SK-N-SH treated with all-trans-retinoic acid at 6 μM for 48 hours (cell line): ENCODE results near the gene MRPS9.

Experiments used
- ATAC-seq: fragments of 200-7000 bp; cut with Tn5 transposase; 3 replicates; pipeline ENCODE4 v1.9.1; 2020; ENCODE audit warnings: mild to moderate bottlenecking, moderate library complexity
- BACH2 ChIP-seq: fragments of 250-450 bp; sonication (Bioruptor Pico); IDR thresholded peaks from 2 replicates; pipeline ENCODE4 v1.9.0; 2021; ENCODE audit warnings: mild to moderate bottlenecking, borderline replicate concordance
- CSDC2 ChIP-seq: fragments of 250-450 bp; sonication (Bioruptor Pico); IDR thresholded peaks from 2 replicates; pipeline ENCODE4 v1.5.0; 2020; ENCODE audit warnings: mild to moderate bottlenecking, moderate library complexity
- CSRNP3 ChIP-seq: fragments of 250-450 bp; sonication (Bioruptor Pico); IDR thresholded peaks from 2 replicates; pipeline ENCODE4 v1.5.1; 2021; ENCODE audit warnings: mild to moderate bottlenecking, moderate library complexity
- ESRRG ChIP-seq: fragments of 250-450 bp; sonication (Bioruptor Pico); IDR thresholded peaks from 2 replicates; pipeline ENCODE4 v1.6.1; 2021; ENCODE audit warnings: mild to moderate bottlenecking
- ISL1 ChIP-seq: fragments of 250-450 bp; sonication (Bioruptor Pico); IDR thresholded peaks from 2 replicates; pipeline ENCODE4 v2.1.2; 2022; ENCODE audit warnings: mild to moderate bottlenecking, moderate library complexity
- OSR1 ChIP-seq: fragments of 250-450 bp; sonication (Bioruptor Pico); IDR thresholded peaks from 2 replicates; pipeline ENCODE4 v1.8.0; 2022; ENCODE audit warnings: moderate library complexity, mild to moderate bottlenecking, inconsistent platforms
- PPARA ChIP-seq: fragments of 250-450 bp; sonication (Bioruptor Pico); IDR thresholded peaks from 2 replicates; pipeline ENCODE4 v1.5.0; 2020; ENCODE audit warnings: mild to moderate bottlenecking, borderline replicate concordance
- RARB ChIP-seq: fragments of 250-450 bp; sonication (Bioruptor Pico); IDR thresholded peaks from 2 replicates; pipeline ENCODE4 v1.8.0; 2021; ENCODE audit warnings: mild to moderate bottlenecking, moderate library complexity
- SNAI2 ChIP-seq: fragments of 250-450 bp; sonication (Bioruptor Pico); IDR thresholded peaks from 2 replicates; pipeline ENCODE4 v1.5.0; 2020; ENCODE audit warnings: mild to moderate bottlenecking, moderate library complexity
- TCF4 ChIP-seq: fragments of 250-450 bp; sonication (Bioruptor Pico); IDR thresholded peaks from 2 replicates; pipeline ENCODE4 v1.8.0; 2021; ENCODE audit warnings: mild to moderate bottlenecking, moderate library complexity, borderline replicate concordance
- TOX ChIP-seq: fragments of 250-450 bp; sonication (Bioruptor Pico); IDR thresholded peaks from 2 replicates; pipeline ENCODE4 v1.8.0; 2021; ENCODE audit warnings: mild to moderate bottlenecking, moderate library complexity, borderline replicate concordance
- TSHZ2 ChIP-seq: fragments of 250-450 bp; sonication (Bioruptor Pico); IDR thresholded peaks from 2 replicates; pipeline ENCODE4 v1.5.0; 2020; ENCODE audit warnings: mild to moderate bottlenecking, moderate library complexity
- ZC3H10 ChIP-seq: fragments of 250-450 bp; sonication (Bioruptor Pico); IDR thresholded peaks from 2 replicates; pipeline ENCODE4 v1.5.1; 2021; ENCODE audit warnings: mild to moderate bottlenecking, moderate library complexity
- ZNF565 ChIP-seq: fragments of 450-650 bp; formaldehyde crosslinking; conservative IDR thresholded peaks from 2 replicates; pipeline ENCODE4 v1.5.0; 2020; ENCODE audit warnings: low read depth, mild to moderate bottlenecking, moderate library complexity
- ZNF70 ChIP-seq: fragments of 450-650 bp; formaldehyde crosslinking; IDR thresholded peaks from 2 replicates; pipeline ENCODE4 v1.5.0; 2020; ENCODE audit warnings: mild to moderate bottlenecking, moderate library complexity
- TF ChIP-seq, protein P1 (sequence below): fragments of 250-450 bp; sonication (Bioruptor Pico); IDR thresholded peaks from 2 replicates; pipeline ENCODE4 v1.8.0; 2021; ENCODE audit warnings: low read depth, mild to moderate bottlenecking, moderate library complexity, borderline replicate concordance
- TF ChIP-seq, protein P2 (sequence below): fragments of 250-450 bp; sonication (Bioruptor Pico); IDR thresholded peaks from 2 replicates; pipeline ENCODE4 v1.8.0; 2020; ENCODE audit warnings: mild to moderate bottlenecking, moderate library complexity, borderline replicate concordance

Gene MRPS9

DNA sequence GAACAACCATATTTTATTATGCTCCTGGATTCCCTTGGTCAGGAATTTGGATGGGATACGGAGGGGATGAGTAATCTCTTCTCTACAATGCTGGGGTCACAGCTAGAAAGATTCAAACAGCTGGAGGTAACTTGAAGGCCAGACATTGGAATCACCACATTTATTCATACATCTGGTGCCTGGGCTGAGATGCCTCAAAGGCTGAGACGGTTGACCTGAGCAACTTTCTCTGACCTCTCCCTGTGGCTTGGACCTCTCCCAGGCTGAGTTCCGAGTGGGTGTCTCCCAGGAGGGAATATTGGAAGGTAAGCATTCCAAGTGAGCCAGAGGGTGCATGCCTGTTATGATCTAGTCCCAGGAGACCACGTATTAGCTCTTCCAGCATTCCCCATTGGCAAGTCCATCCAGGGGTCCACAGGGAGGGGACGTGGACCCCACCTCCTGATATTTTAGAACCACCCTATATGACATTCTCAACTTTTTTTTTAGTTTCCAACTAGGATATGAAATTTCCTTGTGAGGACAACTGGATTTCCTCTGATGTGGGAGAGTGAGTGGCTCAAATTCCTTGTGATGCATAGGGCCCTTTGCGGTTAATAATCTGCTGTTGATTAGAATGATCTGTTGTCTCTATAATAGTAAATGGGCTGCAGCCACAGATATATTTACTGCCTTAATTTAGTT lies 101.8 kb downstream of the MRPS9 start (continued):
- TF ChIP-seq TSHZ2 (CRISPR knock-in tag) (no peak), PPARA (CRISPR knock-in tag) (no peak), ZNF565 (CRISPR knock-in tag) (no peak)

DNA sequence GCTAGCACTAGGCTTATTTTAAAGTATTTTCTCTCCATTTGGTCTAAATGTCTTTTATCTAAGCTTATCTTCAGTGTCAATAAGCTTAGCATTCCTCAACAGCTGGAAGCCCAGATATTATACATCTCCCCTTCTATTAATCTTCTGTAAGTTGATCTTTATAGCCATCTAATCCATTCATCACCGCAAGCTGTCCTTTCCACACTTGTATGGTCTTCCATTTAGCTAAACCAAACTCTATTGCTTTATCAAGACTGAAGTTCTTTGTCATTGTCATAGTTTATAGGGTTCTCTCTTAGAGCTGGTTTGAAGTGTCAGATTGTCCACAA lies 102.3 kb downstream of the MRPS9 start:
- ATAC-seq, result no peak
- TF ChIP-seq PPARA (CRISPR knock-in tag), result no peak
- TF ChIP-seq, all 23 proteins: peak for 0

GRCh38 chr2:105141099-105141614 lies 103.3 kb downstream of the MRPS9 start:
- no peak for ATAC-seq
- TF ChIP-seq ISL1 (no peak), OSR1 (CRISPR knock-in tag) (no peak), TSHZ2 (CRISPR knock-in tag) (no peak), SNAI2 (no peak), TCF4 (CRISPR knock-in tag) (no peak), PPARA (CRISPR knock-in tag) (no peak), ZNF70 (CRISPR knock-in tag) (no peak), ZNF565 (CRISPR knock-in tag) (no peak), RARB (no peak), CSDC2 (CRISPR knock-in tag) (no peak), BACH2 (CRISPR knock-in tag) (no peak), ESRRG (CRISPR knock-in tag) (no peak)
- TF ChIP-seq, protein P1, sequence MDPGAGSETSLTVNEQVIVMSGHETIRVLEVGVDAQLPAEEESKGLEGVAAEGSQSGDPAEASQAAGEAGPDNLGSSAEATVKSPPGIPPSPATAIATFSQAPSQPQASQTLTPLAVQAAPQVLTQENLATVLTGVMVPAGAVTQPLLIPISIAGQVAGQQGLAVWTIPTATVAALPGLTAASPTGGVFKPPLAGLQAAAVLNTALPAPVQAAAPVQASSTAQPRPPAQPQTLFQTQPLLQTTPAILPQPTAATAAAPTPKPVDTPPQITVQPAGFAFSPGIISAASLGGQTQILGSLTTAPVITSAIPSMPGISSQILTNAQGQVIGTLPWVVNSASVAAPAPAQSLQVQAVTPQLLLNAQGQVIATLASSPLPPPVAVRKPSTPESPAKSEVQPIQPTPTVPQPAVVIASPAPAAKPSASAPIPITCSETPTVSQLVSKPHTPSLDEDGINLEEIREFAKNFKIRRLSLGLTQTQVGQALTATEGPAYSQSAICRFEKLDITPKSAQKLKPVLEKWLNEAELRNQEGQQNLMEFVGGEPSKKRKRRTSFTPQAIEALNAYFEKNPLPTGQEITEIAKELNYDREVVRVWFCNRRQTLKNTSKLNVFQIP (CRISPR knock-in tag), result no peak

- ATAC-seq, result peak; percentile 36; the same call in 1 of the 3 replicates
- TF ChIP-seq CSRNP3 (CRISPR knock-in tag), result no peak
- TF ChIP-seq PPARA (CRISPR knock-in tag), result no peak
- TF ChIP-seq SNAI2, result no peak
- no peak for TF ChIP-seq ZC3H10 (CRISPR knock-in tag)
- TF ChIP-seq, protein P2, sequence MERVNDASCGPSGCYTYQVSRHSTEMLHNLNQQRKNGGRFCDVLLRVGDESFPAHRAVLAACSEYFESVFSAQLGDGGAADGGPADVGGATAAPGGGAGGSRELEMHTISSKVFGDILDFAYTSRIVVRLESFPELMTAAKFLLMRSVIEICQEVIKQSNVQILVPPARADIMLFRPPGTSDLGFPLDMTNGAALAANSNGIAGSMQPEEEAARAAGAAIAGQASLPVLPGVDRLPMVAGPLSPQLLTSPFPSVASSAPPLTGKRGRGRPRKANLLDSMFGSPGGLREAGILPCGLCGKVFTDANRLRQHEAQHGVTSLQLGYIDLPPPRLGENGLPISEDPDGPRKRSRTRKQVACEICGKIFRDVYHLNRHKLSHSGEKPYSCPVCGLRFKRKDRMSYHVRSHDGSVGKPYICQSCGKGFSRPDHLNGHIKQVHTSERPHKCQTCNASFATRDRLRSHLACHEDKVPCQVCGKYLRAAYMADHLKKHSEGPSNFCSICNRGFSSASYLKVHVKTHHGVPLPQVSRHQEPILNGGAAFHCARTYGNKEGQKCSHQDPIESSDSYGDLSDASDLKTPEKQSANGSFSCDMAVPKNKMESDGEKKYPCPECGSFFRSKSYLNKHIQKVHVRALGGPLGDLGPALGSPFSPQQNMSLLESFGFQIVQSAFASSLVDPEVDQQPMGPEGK (CRISPR knock-in tag), result no peak
- TF ChIP-seq TOX (CRISPR knock-in tag), result no peak
Measured at GRCh38 chr2:105142239-105142638, 104.4 kb downstream of the MRPS9 start.
